ENCODE measurements around the gene HOXD11.

The HOXD11 gene

GRCh38 chr2:176085120-176085788 is 21.8 kb upstream of the HOXD11 start:
- POLR2A ChIA-PET (ENCODE audit: low non-redundant PET): no interaction called here
- DNase-seq (ENCODE audit: low spot score): no peak

GRCh38 chr2:176085861-176086771 is 21.0 kb upstream of the HOXD11 start:
- CTCF ChIA-PET: interaction anchor here (0.7 to 1.1 kb wide), 5 partner anchors 85 to 400 kb away, joined by 3 to 7 read pairs (median 3); no protein-coding TSS in a partner anchor
- peak; percentile 21 for DNase-seq (ENCODE audit: low spot score)

More at GRCh38 chr2:176085120-176085788, 21.8 kb upstream of the HOXD11 start:
- no peak overlapping the region for H3K27ac ChIP-seq
- CTCF ChIA-PET: interaction anchor here (0.7 to 1.1 kb wide), 5 partner anchors 84 to 708 kb away, joined by 3 to 7 read pairs (median 3); no protein-coding TSS in a partner anchor
- TF ChIP-seq, protein P1, sequence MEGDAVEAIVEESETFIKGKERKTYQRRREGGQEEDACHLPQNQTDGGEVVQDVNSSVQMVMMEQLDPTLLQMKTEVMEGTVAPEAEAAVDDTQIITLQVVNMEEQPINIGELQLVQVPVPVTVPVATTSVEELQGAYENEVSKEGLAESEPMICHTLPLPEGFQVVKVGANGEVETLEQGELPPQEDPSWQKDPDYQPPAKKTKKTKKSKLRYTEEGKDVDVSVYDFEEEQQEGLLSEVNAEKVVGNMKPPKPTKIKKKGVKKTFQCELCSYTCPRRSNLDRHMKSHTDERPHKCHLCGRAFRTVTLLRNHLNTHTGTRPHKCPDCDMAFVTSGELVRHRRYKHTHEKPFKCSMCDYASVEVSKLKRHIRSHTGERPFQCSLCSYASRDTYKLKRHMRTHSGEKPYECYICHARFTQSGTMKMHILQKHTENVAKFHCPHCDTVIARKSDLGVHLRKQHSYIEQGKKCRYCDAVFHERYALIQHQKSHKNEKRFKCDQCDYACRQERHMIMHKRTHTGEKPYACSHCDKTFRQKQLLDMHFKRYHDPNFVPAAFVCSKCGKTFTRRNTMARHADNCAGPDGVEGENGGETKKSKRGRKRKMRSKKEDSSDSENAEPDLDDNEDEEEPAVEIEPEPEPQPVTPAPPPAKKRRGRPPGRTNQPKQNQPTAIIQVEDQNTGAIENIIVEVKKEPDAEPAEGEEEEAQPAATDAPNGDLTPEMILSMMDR (conservative IDR thresholded peaks at IDR 0.05; ENCODE audit: low read depth): no peak

DNA sequence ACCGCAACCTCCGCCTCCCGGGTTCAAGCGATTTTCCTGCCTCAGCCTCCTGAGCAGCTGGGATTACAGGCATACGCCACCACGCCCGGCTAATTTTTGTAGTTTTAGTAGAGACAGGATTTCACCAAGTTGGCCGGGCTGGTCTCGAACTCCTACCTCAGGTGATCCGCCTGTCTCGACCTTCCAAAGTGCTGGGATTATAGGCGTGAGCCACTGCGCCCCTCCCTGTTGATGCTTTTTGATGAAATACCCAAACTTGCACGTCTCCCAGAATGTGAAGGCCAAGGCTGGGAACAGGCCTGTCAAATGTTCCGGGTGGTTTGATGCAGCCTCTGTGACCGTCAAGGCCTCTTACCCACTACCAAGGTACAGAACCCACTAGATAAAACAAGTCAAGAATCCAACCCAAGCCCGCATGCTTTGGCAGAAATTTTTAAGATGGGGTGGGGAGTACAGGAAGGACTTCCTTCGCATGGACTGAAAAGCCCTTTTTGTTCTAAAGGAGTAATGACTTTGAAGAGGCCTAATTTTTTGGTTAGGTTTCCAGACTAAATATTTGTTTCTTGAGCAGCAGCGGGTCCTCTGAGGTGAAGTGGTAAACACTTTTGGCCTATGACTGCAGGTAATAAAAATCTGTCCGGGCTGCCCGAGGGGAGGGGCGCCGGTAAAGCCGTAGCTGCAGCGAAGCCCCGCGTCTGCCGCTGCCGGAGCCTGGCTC is 19.6 kb upstream of the HOXD11 start:
- TF ChIP-seq, protein P1 (conservative IDR thresholded peaks at IDR 0.05; ENCODE audit: low read depth): no peak
- ChIA-PET POLR2A (ENCODE audit: low non-redundant PET) (no interaction called here), CTCF (interaction anchor here (0.5 to 2.0 kb wide), 10 partner anchors 10 to 1781 kb away, joined by 3 to 11 read pairs (median 3); no protein-coding TSS in a partner anchor)
- DNase-seq (ENCODE audit: low spot score): no peak
- no peak overlapping the region for H3K27ac ChIP-seq

More at GRCh38 chr2:176085861-176086771, 21.0 kb upstream of the HOXD11 start:
- POLR2A ChIA-PET (ENCODE audit: low non-redundant PET): no interaction called here
- TF ChIP-seq, protein P1 (conservative IDR thresholded peaks at IDR 0.05; ENCODE audit: low read depth): peak; percentile 54
- no peak overlapping the region for H3K27ac ChIP-seq

- ChIA-PET CTCF (interaction anchor here (0.5 to 2.0 kb wide), 17 partner anchors 9 to 1780 kb away, joined by 3 to 11 read pairs (median 3); partner anchors contain the start of gene HOXD11), POLR2A (ENCODE audit: low non-redundant PET) (no interaction called here)
- DNase-seq (ENCODE audit: low spot score): peak; percentile 53
- H3K27ac ChIP-seq: no peak overlapping the region
- TF ChIP-seq, protein P1 (conservative IDR thresholded peaks at IDR 0.05; ENCODE audit: low read depth): peak; percentile 95
These were observed 18.8 kb upstream of the HOXD11 start for GRCh38 chr2:176088048-176088936.

GRCh38 chr2:176088937-176089842 is 17.9 kb upstream of the HOXD11 start:
- H3K27ac ChIP-seq: no peak overlapping the region
- DNase-seq (ENCODE audit: low spot score): no peak
- TF ChIP-seq, protein P1 (conservative IDR thresholded peaks at IDR 0.05; ENCODE audit: low read depth): no peak
- ChIA-PET CTCF (interaction anchor here (0.6 to 2.0 kb wide), 13 partner anchors 8 to 1051 kb away, joined by 3 to 11 read pairs (median 4); partner anchors contain the start of gene HOXD11), POLR2A (ENCODE audit: low non-redundant PET) (no interaction called here)

Measured in RWPE1 (cell line).